AG04450 (cell line): ENCODE measurements around the gene NUBP1. TPM values are rescaled to one million over a fixed set of nuclear protein-coding genes. Genes with fewer than 3 reads are reported as not detected.

Source experiments
- CTCF ChIA-PET: fragments of 300-600, 350-600 bp; formaldehyde crosslinking; extraction: SDS; loops from one replicate; lab custom pipeline; 2022; ENCODE audit warnings: antibody characterized with exemption, inconsistent platforms; lab: Charles Lee
- POLR2A ChIA-PET: fragments of 350-600 bp; formaldehyde crosslinking; extraction: SDS; loops from one replicate; lab custom pipeline; 2021; ENCODE audit warnings: antibody characterized with exemption, inconsistent platforms; lab: Yijun Ruan, JAX
- DNase-seq: peaks from one replicate; pipeline ENCODE4 v3.0.0-alpha.2; 2011; ENCODE audit warnings: low read depth, low spot score
- H3K27ac ChIP-seq: one replicate; pipeline ENCODE4 v1.5.1; 2012; ENCODE audit warnings: low read depth, low read length, control low read depth
- H3K27me3 ChIP-seq: one replicate; pipeline ENCODE4 v1.6.0; 2012; ENCODE audit warnings: low read length; ENCODE audit not compliant: control insufficient read depth, insufficient read depth
- H3K4me3 ChIP-seq: 2 replicates; pipeline ENCODE4 v1.5.1; 2011; ENCODE audit warnings: mild to moderate bottlenecking, low read depth, low read length, control low read depth
- H3K9me3 ChIP-seq: 2 replicates; pipeline ENCODE4 v1.5.1; 2012; ENCODE audit warnings: low read length; ENCODE audit not compliant: control insufficient read depth, insufficient read depth
- polyA plus RNA-seq: library from polyadenylated mRNA; depleted of rRNA; stranded (reverse); fragments of >200 nt; gene quantifications from 2 replicates; pipeline ENCODE4 v1.2.3, GENCODE V29; 2011; rRNA removed
- small RNA-seq: library from RNA; depleted of rRNA; stranded (forward); fragments of <200 nt; gene quantifications from one replicate; pipeline ENCODE3, GENCODE V24; 2012; ENCODE audit warnings: low read depth; ENCODE audit not compliant: insufficient read length
- TF ChIP-seq, protein P1 (sequence below): IDR thresholded peaks from 2 replicates; pipeline ENCODE4 v1.5.1; 2011; ENCODE audit warnings: low read depth, low read length, control low read depth, inconsistent platforms

NUBP1 gene
- polyA plus RNA-seq, 1 experiment = 23.0 TPM

- Histone ChIP-seq H3K9me3 (no peaks in the 10 kb centered on the region), H3K27me3 (peaks cover 12% of the 10 kb centered on the region), H3K4me3 (no peak overlapping the region), H3K27ac (no peak overlapping the region)
- TF ChIP-seq, protein P1, sequence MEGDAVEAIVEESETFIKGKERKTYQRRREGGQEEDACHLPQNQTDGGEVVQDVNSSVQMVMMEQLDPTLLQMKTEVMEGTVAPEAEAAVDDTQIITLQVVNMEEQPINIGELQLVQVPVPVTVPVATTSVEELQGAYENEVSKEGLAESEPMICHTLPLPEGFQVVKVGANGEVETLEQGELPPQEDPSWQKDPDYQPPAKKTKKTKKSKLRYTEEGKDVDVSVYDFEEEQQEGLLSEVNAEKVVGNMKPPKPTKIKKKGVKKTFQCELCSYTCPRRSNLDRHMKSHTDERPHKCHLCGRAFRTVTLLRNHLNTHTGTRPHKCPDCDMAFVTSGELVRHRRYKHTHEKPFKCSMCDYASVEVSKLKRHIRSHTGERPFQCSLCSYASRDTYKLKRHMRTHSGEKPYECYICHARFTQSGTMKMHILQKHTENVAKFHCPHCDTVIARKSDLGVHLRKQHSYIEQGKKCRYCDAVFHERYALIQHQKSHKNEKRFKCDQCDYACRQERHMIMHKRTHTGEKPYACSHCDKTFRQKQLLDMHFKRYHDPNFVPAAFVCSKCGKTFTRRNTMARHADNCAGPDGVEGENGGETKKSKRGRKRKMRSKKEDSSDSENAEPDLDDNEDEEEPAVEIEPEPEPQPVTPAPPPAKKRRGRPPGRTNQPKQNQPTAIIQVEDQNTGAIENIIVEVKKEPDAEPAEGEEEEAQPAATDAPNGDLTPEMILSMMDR = no peak
- no peak for DNase-seq
- POLR2A ChIA-PET = no interaction called here
- CTCF ChIA-PET = no interaction called here
These were observed 68.9 kb downstream of the NUBP1 start for GRCh38 chr16:10812312-10813098.

GRCh38 chr16:10813099-10813455 lies 69.4 kb downstream of the NUBP1 start:
- Histone ChIP-seq H3K4me3 (no peak overlapping the region), H3K27ac (no peak overlapping the region), H3K27me3 (peaks cover 17% of the 10 kb centered on the region), H3K9me3 (no peaks in the 10 kb centered on the region)
- no peak for DNase-seq
- POLR2A ChIA-PET = no interaction called here
- TF ChIP-seq, protein P1 = no peak
- CTCF ChIA-PET = no interaction called here

DNA sequence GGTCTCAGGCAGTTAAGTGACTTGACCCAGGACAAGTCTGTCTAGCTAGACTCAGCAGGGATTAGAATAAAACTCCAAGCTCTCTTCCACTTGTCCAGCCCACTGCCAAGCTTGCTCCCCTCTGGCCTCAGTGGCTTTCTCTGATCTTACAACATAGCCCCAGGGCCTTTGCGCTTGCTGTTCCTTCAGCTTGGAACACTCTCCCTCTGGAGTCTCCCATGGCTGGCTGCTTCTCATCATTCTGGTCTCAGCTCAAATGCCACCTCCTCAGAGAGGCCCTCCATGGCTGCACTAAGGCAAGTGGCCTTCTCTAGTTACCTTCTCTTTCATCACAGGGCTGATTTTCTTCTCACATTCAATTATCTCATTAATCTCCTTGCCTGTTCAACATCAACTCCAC lies 73.9 kb downstream of the NUBP1 start:
- TF ChIP-seq, protein P1 = no peak
- DNase-seq = no peak
- ChIA-PET CTCF (no interaction called here), POLR2A (no interaction called here)
- H3K9me3 ChIP-seq = no peaks in the 10 kb centered on the region
- peaks cover 41% of the 10 kb centered on the region for H3K27me3 ChIP-seq
- H3K4me3 ChIP-seq = no peak overlapping the region
- no peak overlapping the region for H3K27ac ChIP-seq

GRCh38 chr16:10817963-10818941 lies 74.6 kb downstream of the NUBP1 start, which contains the start of gene TVP23A:
TSS of gene TVP23A (minus strand) at chr16:10818794. CDS start at chr16:10818493, 301 bp downstream.
- Histone ChIP-seq H3K4me3 (no peak within 1 kb of the TSS), H3K27me3 (peaks cover 45% of the 10 kb centered on the region), H3K27ac (no peak within 1 kb of the TSS), H3K9me3 (no peaks in the 10 kb centered on the region)
- ChIA-PET POLR2A (no interaction called here), CTCF (interaction anchor here (0.6 to 0.7 kb wide), 2 partner anchors 37 to 55 kb away, joined by 3 to 6 read pairs; no protein-coding TSS in a partner anchor)
- TF ChIP-seq, protein P1 = no peak
- no peak for DNase-seq

Small RNA genes lying within 50 kb of the gene (small RNA-seq; reads per million reads assigned to genes)
- gene MTND4LP24 (not detected), gene MTND6P33 (not detected)

Other genes with a start within 250 kb of the NUBP1 start
- 15.1 and 15.2 TPM in 2 replicates for gene EMP2, start 163.2 kb upstream of the NUBP1 start, polyA plus RNA-seq
- gene TEKT5, start 48.9 kb upstream of the NUBP1 start, polyA plus RNA-seq = 0.05 and 0.15 TPM in 2 replicates
- gene TVP23A, start 75.0 kb downstream of the NUBP1 start, polyA plus RNA-seq = not detected in 2 replicates
- gene CIITA, start 133.4 kb downstream of the NUBP1 start, polyA plus RNA-seq = 0.04 and 0.06 TPM in 2 replicates
- 37.3 and 49.3 TPM in 2 replicates for gene DEXI, start 198.6 kb downstream of the NUBP1 start, polyA plus RNA-seq
- 11.9 and 13.7 TPM in 2 replicates for gene CLEC16A, start 200.7 kb downstream of the NUBP1 start, polyA plus RNA-seq